ENCODE measurements around the gene CHMP4B.

CHMP4B gene

DNA sequence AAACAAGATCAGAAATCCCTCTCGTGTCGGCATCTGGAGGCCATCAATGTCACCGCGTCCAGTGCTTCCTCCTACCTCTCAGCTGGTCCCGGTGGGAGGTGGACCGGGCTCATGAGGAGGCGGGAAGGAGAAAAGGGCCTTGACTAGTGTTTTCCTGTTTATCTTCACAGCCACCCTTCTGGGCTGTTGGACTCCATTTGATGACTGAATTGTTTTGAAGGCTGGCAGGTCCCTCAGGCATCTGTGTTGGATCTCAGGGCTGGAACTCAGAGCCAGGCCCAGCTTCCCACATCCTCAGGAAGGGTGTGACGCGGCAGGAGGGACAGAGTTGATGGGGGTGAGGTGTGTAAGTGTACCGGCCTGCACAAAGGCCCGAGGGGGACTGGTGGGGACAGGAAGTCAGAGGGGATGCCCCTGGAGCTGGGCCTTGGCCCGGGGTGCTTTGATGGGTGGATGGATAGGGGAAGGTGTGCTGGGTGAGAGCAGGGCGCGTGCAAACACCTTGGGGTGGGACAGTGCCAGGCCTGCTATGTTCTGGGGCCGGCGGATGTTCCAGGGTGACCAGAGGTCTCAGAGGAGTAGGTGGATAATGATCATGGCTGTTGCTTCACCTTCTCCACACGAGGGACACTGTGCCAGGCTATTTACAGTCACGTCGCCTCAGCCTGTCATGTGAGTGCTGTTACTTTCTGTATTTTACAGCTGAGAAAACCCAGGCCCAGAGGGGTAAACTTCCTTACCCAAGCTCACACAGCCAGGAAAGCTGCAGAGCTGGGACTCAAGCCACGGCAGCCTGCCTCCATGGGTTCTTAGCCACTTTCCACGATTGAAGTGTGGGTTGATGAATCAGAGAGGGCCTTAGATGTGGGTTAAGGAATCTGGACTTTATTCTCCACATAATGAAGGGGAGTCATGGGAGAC lies 17.9 kb upstream of the CHMP4B start:
- no peak for DNase-seq (ENCODE audit: low read depth)
- H3K4me3 ChIP-seq (ENCODE audit: low read depth, low read length) = no peak overlapping the region
- TF ChIP-seq, protein P1, sequence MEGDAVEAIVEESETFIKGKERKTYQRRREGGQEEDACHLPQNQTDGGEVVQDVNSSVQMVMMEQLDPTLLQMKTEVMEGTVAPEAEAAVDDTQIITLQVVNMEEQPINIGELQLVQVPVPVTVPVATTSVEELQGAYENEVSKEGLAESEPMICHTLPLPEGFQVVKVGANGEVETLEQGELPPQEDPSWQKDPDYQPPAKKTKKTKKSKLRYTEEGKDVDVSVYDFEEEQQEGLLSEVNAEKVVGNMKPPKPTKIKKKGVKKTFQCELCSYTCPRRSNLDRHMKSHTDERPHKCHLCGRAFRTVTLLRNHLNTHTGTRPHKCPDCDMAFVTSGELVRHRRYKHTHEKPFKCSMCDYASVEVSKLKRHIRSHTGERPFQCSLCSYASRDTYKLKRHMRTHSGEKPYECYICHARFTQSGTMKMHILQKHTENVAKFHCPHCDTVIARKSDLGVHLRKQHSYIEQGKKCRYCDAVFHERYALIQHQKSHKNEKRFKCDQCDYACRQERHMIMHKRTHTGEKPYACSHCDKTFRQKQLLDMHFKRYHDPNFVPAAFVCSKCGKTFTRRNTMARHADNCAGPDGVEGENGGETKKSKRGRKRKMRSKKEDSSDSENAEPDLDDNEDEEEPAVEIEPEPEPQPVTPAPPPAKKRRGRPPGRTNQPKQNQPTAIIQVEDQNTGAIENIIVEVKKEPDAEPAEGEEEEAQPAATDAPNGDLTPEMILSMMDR (IDR thresholded peaks at IDR 0.05; ENCODE audit: low read depth, low read length, missing control alignments) = no peak

DNA sequence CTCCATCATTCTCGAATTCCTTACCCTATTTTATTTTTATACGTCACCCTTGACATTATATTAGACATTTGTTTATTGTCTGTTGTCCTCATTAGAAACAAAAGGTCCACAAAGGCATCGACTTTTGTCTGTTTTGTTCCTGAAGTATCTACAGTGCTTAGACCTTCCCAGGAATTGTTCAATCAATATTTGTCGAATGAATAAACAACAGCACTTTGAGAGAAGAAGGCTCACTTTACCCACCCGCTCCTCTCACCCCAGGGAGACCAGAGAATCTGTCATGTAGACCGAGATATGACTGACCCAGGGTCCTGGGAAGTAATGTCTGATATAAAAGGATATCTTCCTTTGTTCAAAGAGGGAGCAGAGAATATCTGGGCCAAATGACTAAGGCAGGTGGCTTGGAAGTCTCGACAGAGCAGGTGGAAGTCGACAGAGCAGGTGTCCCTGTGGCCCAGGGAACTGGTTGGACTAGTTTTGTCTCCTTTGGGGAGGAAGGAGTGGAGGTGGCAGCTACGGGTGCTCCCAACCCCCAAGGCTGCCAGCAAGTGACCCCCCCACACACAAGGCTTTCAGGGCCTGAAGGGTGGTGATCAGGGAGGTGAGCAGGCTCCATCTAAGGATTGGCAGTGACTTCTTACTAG lies 14.8 kb upstream of the CHMP4B start:
- TF ChIP-seq, protein P1 (IDR thresholded peaks at IDR 0.05; ENCODE audit: low read depth, low read length, missing control alignments) = no peak
- DNase-seq (ENCODE audit: low read depth) = no peak
- H3K4me3 ChIP-seq (ENCODE audit: low read depth, low read length) = no peak overlapping the region

DNA sequence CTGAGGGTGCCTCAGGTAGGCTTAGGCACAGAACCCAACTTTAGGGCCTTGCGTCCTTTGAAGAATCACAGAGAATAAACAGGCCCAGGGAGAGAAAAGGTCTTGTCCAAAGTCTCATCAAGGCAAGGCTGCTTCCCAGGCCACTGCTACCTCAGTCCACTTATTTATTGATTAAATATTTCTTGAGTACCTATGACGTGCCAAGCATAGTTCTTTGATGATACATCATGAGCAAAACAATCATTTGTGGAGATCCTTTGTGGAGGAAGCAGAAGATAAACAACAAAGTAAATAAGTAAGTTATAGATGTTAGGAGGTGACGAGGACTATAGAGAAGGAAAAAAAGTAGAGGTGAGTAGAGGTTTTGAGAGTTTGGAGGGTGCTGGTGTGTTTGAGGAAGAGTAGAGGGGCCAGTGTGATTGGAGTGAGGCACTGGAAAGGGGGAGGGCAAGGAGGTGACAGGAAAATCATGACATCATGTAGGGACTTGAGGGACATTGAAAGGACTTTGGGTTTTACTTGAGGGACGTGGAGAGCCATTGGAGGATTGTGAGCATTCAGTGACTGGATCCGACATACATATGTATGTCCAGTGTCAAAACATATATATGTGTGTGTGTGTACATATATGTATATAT lies 14.1 kb upstream of the CHMP4B start:
- TF ChIP-seq, protein P1 (IDR thresholded peaks at IDR 0.05; ENCODE audit: low read depth, low read length, missing control alignments) = no peak
- no peak overlapping the region for H3K4me3 ChIP-seq (ENCODE audit: low read depth, low read length)
- DNase-seq (ENCODE audit: low read depth) = no peak

DNA sequence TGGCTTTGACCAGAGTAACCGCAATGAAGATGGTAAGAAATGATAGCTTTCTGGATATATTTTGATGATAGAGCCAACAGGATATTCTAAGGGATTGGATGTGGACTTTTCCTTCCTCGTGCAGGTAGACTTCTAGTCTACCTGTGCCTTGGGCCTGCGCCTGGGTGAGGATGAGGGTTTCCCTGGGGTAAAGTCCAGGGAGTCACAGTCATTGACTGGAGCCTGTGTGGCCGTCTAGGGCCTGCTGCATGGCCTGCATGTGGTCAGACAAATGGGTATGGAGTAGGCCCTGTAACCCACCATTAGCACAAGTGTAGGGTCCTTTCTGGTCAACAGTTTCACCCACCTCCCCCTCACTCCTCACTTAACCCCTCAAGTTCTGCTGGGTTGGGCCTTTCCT lies 12.7 kb upstream of the CHMP4B start:
- no peak for DNase-seq (ENCODE audit: low read depth)
- TF ChIP-seq, protein P1 (IDR thresholded peaks at IDR 0.05; ENCODE audit: low read depth, low read length, missing control alignments) = no peak
- no peak overlapping the region for H3K4me3 ChIP-seq (ENCODE audit: low read depth, low read length)

DNA sequence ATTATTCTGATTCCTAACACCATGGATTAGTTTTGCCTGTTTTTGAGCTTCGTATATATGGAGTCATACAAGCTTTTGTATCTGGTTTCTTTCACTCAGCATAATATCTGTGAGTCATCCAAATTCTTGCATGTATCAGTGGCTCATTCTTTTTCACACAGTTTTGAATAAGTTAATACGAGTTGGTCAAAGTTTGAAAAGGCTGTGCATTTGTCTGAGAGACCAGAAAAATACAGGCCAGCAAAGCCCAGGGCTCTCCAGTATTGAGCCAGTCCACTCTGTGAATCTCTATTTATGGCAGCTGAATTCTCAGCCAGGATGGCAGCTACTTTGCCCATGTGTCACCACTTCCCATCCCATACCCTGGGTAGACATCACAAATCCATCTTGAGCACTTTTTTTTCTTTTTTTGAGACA lies 7.2 kb upstream of the CHMP4B start:
- H3K4me3 ChIP-seq (ENCODE audit: low read depth, low read length) = no peak overlapping the region
- TF ChIP-seq, protein P1 (IDR thresholded peaks at IDR 0.05; ENCODE audit: low read depth, low read length, missing control alignments) = no peak
- no peak for DNase-seq (ENCODE audit: low read depth)

DNA sequence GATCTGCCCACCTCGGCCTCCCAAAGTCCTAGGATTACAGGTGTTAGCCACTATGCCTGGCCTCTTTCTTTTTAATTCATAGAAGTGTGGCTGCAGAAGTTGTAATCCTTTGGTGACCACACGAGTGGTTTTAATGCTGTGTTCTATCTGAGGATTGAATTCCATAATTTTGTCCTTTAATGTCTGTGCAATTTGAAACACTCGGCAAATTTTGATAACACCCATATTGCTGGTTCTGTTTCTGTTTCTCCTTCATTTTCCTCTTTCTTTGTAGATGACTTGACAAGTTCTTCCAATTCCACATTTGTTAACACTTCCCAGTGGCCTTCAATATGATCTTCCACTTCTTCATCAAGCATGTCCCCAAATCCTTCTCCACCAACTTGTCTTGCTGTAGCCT lies 2.8 kb upstream of the CHMP4B start:
- no peak overlapping the region for H3K4me3 ChIP-seq (ENCODE audit: low read depth, low read length)

More for the DNA sequence above, 2.8 kb upstream of the CHMP4B start:
- no peak for DNase-seq (ENCODE audit: low read depth)
- TF ChIP-seq, protein P1 (IDR thresholded peaks at IDR 0.05; ENCODE audit: low read depth, low read length, missing control alignments) = no peak

All from GM12864 (cell line).